HEK293 (cell line): ENCODE measurements around the gene SLC51B.

Experiments used
- CTCF ChIA-PET: fragments of 350-600 bp; formaldehyde crosslinking; extraction: SDS; loops from one replicate; lab custom pipeline; 2021; ENCODE audit warnings: antibody characterized with exemption; lab: Yijun Ruan, JAX
- POLR2A ChIA-PET: fragments of 300-600 bp; formaldehyde crosslinking; extraction: SDS; loops from one replicate; lab custom pipeline; 2020; ENCODE audit warnings: antibody characterized with exemption, inconsistent platforms; lab: Yijun Ruan, JAX
- H3K27ac ChIP-seq: fragments of 200-500 bp; sonication (Bioruptor generic); 2 replicates; pipeline ENCODE4 v1.5.1; 2014; ENCODE audit warnings: low read depth, low read length, control low read depth, inconsistent platforms; ENCODE audit errors: extremely low read depth
- H3K36me3 ChIP-seq, 2 experiments: fragments of 200-500 bp in 1 of 2; sonication (Bioruptor generic) in 1 of 2; 1 replicate in 1 of 2; 2 replicates in 1 of 2; pipeline ENCODE4 v1.5.1; 2014 to 2017; ENCODE audit warnings: inconsistent platforms in 2 of 2, low read length in 2 of 2; ENCODE audit not compliant: control insufficient read depth in 2 of 2, insufficient read depth in 1 of 2
- H3K4me1 ChIP-seq: fragments of 200-500 bp; sonication (Bioruptor generic); 2 replicates; pipeline ENCODE4 v1.5.1; 2014; ENCODE audit warnings: mild to moderate bottlenecking, low read length, inconsistent platforms; ENCODE audit not compliant: control insufficient read depth, insufficient read depth
- H3K4me3 ChIP-seq: 2 replicates; pipeline ENCODE4 v1.5.1; 2011; ENCODE audit warnings: low read depth, mild to moderate bottlenecking, control low read depth, low read length, moderate library complexity
- H3K9me3 ChIP-seq: fragments of 200-500 bp; sonication (Bioruptor generic); 2 replicates; pipeline ENCODE4 v1.5.1; 2014; ENCODE audit warnings: low read depth, low read length, inconsistent platforms; ENCODE audit not compliant: control insufficient read depth, insufficient read depth
- BCL6B ChIP-seq: fragments of 450-650 bp; formaldehyde crosslinking; IDR thresholded peaks from 2 replicates; pipeline ENCODE4 v1.5.1; 2017; ENCODE audit warnings: missing biosample characterization, missing genetic modification characterization
- FEZF1 ChIP-seq: fragments of 450-650 bp; formaldehyde crosslinking; IDR thresholded peaks from 2 replicates; pipeline ENCODE4 v1.5.1; 2016; ENCODE audit warnings: missing biosample characterization, missing genetic modification characterization
- GLIS1 ChIP-seq: fragments of 450-650 bp; formaldehyde crosslinking; IDR thresholded peaks from 2 replicates; pipeline ENCODE4 v1.5.1; 2016; ENCODE audit warnings: missing biosample characterization, missing genetic modification characterization
- GLIS2 ChIP-seq: fragments of 450-650 bp; formaldehyde crosslinking; IDR thresholded peaks from 2 replicates; pipeline ENCODE4 v1.5.1; 2016; ENCODE audit warnings: missing biosample characterization, missing genetic modification characterization
- KLF10 ChIP-seq: fragments of 450-650 bp; IDR thresholded peaks from 2 replicates; pipeline ENCODE4 v1.5.1; 2018; ENCODE audit warnings: missing biosample characterization, mild to moderate bottlenecking, missing genetic modification characterization
- KLF16 ChIP-seq: fragments of 450-650 bp; formaldehyde crosslinking; IDR thresholded peaks from 2 replicates; pipeline ENCODE4 v1.5.1; 2017; ENCODE audit warnings: missing biosample characterization, missing genetic modification characterization
- PBX3 ChIP-seq: sonication (generic); formaldehyde crosslinking; IDR thresholded peaks from 2 replicates; pipeline ENCODE4 v1.8.1; 2022; ENCODE audit warnings: mild to moderate bottlenecking, moderate library complexity, missing genetic modification reagents
- SALL2 ChIP-seq: fragments of 450-650 bp; formaldehyde crosslinking; IDR thresholded peaks from 2 replicates; pipeline ENCODE4 v1.5.0; 2017; ENCODE audit warnings: missing biosample characterization, mild to moderate bottlenecking, missing genetic modification characterization, borderline replicate concordance
- SP3 ChIP-seq: fragments of 450-650 bp; formaldehyde crosslinking; IDR thresholded peaks from 2 replicates; pipeline ENCODE4 v1.5.1; 2016; ENCODE audit warnings: missing biosample characterization, missing genetic modification characterization
- YY1 ChIP-seq: fragments of 450-650 bp; formaldehyde crosslinking; IDR thresholded peaks from 2 replicates; pipeline ENCODE4 v1.5.1; 2018; ENCODE audit warnings: missing biosample characterization, missing genetic modification characterization
- ZBTB20 ChIP-seq: fragments of 450-650 bp; formaldehyde crosslinking; IDR thresholded peaks from 2 replicates; pipeline ENCODE4 v1.5.1; 2016; ENCODE audit warnings: missing biosample characterization, missing genetic modification characterization
- ZBTB26 ChIP-seq: fragments of 450-650 bp; formaldehyde crosslinking; optimal IDR thresholded peaks from 2 replicates; pipeline ENCODE3; 2016; ENCODE audit warnings: missing biosample characterization, mild to moderate bottlenecking, missing genetic modification characterization
- ZBTB7A ChIP-seq: fragments of 450-650 bp; formaldehyde crosslinking; IDR thresholded peaks from 2 replicates; pipeline ENCODE4 v1.5.1; 2016; ENCODE audit warnings: low read depth, missing biosample characterization, missing genetic modification characterization
- ZBTB8A ChIP-seq: fragments of 450-650 bp; formaldehyde crosslinking; IDR thresholded peaks from 2 replicates; pipeline ENCODE4 v1.5.1; 2016; ENCODE audit warnings: missing biosample characterization, missing genetic modification characterization
- ZFHX2 ChIP-seq: fragments of 450-650 bp; formaldehyde crosslinking; conservative IDR thresholded peaks from 2 replicates; pipeline ENCODE4 v1.5.1; 2016; ENCODE audit warnings: missing biosample characterization, missing genetic modification characterization
- ZNF155 ChIP-seq: fragments of 450-650 bp; formaldehyde crosslinking; IDR thresholded peaks from 2 replicates; pipeline ENCODE4 v1.5.1; 2016; ENCODE audit warnings: missing biosample characterization, missing genetic modification characterization
- ZNF335 ChIP-seq: fragments of 450-650 bp; formaldehyde crosslinking; conservative IDR thresholded peaks from 2 replicates; pipeline ENCODE4 v1.5.1; 2016; ENCODE audit warnings: missing biosample characterization, missing genetic modification characterization
- ZNF600 ChIP-seq: fragments of 450-650 bp; formaldehyde crosslinking; IDR thresholded peaks from 2 replicates; pipeline ENCODE4 v1.5.1; 2016; ENCODE audit warnings: missing biosample characterization, missing genetic modification characterization
- ZNF792 ChIP-seq: fragments of 450-650 bp; formaldehyde crosslinking; IDR thresholded peaks from 2 replicates; pipeline ENCODE4 v1.5.1; 2016; ENCODE audit warnings: missing biosample characterization, missing genetic modification characterization
- ZSCAN30 ChIP-seq: fragments of 450-650 bp; IDR thresholded peaks from 2 replicates; pipeline ENCODE4 v1.5.1; 2018; ENCODE audit warnings: missing biosample characterization, mild to moderate bottlenecking, missing genetic modification characterization, moderate library complexity
- TF ChIP-seq, protein P1 (sequence below): fragments of 450-650 bp; formaldehyde crosslinking; IDR thresholded peaks from 2 replicates; pipeline ENCODE4 v1.5.1; 2016; ENCODE audit warnings: missing biosample characterization, missing genetic modification characterization
- TF ChIP-seq, protein P2 (sequence below): fragments of 450-650 bp; formaldehyde crosslinking; IDR thresholded peaks from 2 replicates; pipeline ENCODE4 v1.5.1; 2016; ENCODE audit warnings: missing biosample characterization, missing genetic modification characterization, borderline replicate concordance
- TF ChIP-seq, protein P3 (sequence below): fragments of 450-650 bp; formaldehyde crosslinking; IDR thresholded peaks from 2 replicates; pipeline ENCODE4 v1.5.1; 2016; ENCODE audit warnings: missing biosample characterization, missing genetic modification characterization

SLC51B gene

GRCh38 chr15:65028921-65029735, 16.1 kb upstream of the SLC51B start, which contains the start of gene MTFMT:
TSS of gene MTFMT (minus strand) at chr15:65029639. CDS start at chr15:65029613, 26 bp downstream.
- peak within 1 kb of the TSS; percentile 62; the same call in 1 of the 2 replicates for H3K27ac ChIP-seq
- no peaks in the 10 kb centered on the region for H3K4me1 ChIP-seq
- ChIA-PET CTCF (interaction anchor here (0.6 kb wide), 1 partner anchor 642 kb away, joined by 4 read pairs; the partner anchor contains the start of gene TRIP4), POLR2A (interaction anchor here (0.6 kb wide), 1 partner anchor 188 kb away, joined by 3 read pairs; no protein-coding TSS in a partner anchor)
- H3K4me3 ChIP-seq, result peak within 1 kb of the TSS; percentile 91
- no peaks in the 10 kb centered on the region for H3K9me3 ChIP-seq
- H3K36me3 ChIP-seq, result peaks cover 12 to 22% of the 10 kb centered on the region in 2 experiments; a peak in 2 of 3 replicates
- TF ChIP-seq FEZF1 (tag by site-specific recombination) (no peak), PBX3 (no peak), SP3 (tag by site-specific recombination) (peak; percentile 46; the same call in 1 of the 2 replicates), ZBTB7A (no peak), ZNF792 (tag by site-specific recombination) (no peak), KLF10 (0 out of 2 replicates have a peak, but pooled peaks have one; percentile 17), ZBTB20 (tag by site-specific recombination) (peak; percentile 54; the same call in 1 of the 2 replicates), GLIS2 (tag by site-specific recombination) (peak; percentile 87), ZBTB26 (tag by site-specific recombination) (peak; percentile 38), GLIS1 (tag by site-specific recombination) (peak; percentile 69; the same call in 1 of the 2 replicates), YY1 (tag by site-specific recombination) (0 out of 2 replicates have a peak, but pooled peaks have one; percentile 52), ZBTB8A (tag by site-specific recombination) (peak; percentile 67), BCL6B (tag by site-specific recombination) (no peak), ZNF155 (tag by site-specific recombination) (no peak), ZSCAN30 (peak; percentile 77; the same call in 1 of the 2 replicates), SALL2 (tag by site-specific recombination) (no peak), KLF16 (tag by site-specific recombination) (0 out of 2 replicates have a peak, but pooled peaks have one; percentile 43), ZFHX2 (tag by site-specific recombination) (peak; percentile 87), ZNF335 (tag by site-specific recombination) (peak; percentile 56), ZNF600 (tag by site-specific recombination) (0 out of 2 replicates have a peak, but pooled peaks have one; percentile 14)
- TF ChIP-seq, protein P1, sequence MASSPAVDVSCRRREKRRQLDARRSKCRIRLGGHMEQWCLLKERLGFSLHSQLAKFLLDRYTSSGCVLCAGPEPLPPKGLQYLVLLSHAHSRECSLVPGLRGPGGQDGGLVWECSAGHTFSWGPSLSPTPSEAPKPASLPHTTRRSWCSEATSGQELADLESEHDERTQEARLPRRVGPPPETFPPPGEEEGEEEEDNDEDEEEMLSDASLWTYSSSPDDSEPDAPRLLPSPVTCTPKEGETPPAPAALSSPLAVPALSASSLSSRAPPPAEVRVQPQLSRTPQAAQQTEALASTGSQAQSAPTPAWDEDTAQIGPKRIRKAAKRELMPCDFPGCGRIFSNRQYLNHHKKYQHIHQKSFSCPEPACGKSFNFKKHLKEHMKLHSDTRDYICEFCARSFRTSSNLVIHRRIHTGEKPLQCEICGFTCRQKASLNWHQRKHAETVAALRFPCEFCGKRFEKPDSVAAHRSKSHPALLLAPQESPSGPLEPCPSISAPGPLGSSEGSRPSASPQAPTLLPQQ, result 0 out of 2 replicates have a peak, but pooled peaks have one; percentile 61
- TF ChIP-seq, protein P2, sequence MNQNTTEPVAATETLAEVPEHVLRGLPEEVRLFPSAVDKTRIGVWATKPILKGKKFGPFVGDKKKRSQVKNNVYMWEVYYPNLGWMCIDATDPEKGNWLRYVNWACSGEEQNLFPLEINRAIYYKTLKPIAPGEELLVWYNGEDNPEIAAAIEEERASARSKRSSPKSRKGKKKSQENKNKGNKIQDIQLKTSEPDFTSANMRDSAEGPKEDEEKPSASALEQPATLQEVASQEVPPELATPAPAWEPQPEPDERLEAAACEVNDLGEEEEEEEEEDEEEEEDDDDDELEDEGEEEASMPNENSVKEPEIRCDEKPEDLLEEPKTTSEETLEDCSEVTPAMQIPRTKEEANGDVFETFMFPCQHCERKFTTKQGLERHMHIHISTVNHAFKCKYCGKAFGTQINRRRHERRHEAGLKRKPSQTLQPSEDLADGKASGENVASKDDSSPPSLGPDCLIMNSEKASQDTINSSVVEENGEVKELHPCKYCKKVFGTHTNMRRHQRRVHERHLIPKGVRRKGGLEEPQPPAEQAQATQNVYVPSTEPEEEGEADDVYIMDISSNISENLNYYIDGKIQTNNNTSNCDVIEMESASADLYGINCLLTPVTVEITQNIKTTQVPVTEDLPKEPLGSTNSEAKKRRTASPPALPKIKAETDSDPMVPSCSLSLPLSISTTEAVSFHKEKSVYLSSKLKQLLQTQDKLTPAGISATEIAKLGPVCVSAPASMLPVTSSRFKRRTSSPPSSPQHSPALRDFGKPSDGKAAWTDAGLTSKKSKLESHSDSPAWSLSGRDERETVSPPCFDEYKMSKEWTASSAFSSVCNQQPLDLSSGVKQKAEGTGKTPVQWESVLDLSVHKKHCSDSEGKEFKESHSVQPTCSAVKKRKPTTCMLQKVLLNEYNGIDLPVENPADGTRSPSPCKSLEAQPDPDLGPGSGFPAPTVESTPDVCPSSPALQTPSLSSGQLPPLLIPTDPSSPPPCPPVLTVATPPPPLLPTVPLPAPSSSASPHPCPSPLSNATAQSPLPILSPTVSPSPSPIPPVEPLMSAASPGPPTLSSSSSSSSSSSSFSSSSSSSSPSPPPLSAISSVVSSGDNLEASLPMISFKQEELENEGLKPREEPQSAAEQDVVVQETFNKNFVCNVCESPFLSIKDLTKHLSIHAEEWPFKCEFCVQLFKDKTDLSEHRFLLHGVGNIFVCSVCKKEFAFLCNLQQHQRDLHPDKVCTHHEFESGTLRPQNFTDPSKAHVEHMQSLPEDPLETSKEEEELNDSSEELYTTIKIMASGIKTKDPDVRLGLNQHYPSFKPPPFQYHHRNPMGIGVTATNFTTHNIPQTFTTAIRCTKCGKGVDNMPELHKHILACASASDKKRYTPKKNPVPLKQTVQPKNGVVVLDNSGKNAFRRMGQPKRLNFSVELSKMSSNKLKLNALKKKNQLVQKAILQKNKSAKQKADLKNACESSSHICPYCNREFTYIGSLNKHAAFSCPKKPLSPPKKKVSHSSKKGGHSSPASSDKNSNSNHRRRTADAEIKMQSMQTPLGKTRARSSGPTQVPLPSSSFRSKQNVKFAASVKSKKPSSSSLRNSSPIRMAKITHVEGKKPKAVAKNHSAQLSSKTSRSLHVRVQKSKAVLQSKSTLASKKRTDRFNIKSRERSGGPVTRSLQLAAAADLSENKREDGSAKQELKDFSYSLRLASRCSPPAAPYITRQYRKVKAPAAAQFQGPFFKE, result no peak
- TF ChIP-seq, protein P3, sequence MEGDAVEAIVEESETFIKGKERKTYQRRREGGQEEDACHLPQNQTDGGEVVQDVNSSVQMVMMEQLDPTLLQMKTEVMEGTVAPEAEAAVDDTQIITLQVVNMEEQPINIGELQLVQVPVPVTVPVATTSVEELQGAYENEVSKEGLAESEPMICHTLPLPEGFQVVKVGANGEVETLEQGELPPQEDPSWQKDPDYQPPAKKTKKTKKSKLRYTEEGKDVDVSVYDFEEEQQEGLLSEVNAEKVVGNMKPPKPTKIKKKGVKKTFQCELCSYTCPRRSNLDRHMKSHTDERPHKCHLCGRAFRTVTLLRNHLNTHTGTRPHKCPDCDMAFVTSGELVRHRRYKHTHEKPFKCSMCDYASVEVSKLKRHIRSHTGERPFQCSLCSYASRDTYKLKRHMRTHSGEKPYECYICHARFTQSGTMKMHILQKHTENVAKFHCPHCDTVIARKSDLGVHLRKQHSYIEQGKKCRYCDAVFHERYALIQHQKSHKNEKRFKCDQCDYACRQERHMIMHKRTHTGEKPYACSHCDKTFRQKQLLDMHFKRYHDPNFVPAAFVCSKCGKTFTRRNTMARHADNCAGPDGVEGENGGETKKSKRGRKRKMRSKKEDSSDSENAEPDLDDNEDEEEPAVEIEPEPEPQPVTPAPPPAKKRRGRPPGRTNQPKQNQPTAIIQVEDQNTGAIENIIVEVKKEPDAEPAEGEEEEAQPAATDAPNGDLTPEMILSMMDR (tag by site-specific recombination), result peak; percentile 29; the same call in 1 of the 2 replicates
